ENCODE results near the gene ELL2.

DNA sequence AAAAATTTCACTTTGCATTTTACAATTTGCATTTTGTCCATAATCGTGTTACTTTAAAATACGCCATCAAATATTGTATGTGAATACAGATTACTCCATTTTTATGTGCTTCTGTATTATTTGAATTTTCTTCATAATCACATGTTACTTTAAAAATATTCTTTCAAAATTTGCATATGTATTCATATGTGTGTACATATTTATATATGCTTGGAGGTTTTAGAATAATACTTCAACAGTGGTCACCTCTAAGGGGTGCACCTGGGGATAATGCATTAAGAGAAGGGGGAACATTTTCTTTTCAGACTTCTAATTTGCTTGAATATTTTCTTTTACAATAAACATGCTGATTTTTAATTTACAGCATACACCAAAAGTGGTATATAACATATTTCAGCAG, 21.9 kb upstream of the ELL2 start:
- TF ChIP-seq, protein P1, sequence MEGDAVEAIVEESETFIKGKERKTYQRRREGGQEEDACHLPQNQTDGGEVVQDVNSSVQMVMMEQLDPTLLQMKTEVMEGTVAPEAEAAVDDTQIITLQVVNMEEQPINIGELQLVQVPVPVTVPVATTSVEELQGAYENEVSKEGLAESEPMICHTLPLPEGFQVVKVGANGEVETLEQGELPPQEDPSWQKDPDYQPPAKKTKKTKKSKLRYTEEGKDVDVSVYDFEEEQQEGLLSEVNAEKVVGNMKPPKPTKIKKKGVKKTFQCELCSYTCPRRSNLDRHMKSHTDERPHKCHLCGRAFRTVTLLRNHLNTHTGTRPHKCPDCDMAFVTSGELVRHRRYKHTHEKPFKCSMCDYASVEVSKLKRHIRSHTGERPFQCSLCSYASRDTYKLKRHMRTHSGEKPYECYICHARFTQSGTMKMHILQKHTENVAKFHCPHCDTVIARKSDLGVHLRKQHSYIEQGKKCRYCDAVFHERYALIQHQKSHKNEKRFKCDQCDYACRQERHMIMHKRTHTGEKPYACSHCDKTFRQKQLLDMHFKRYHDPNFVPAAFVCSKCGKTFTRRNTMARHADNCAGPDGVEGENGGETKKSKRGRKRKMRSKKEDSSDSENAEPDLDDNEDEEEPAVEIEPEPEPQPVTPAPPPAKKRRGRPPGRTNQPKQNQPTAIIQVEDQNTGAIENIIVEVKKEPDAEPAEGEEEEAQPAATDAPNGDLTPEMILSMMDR (IDR thresholded peaks at IDR 0.05): no peak
- no peak for TF ChIP-seq POLR2A (IDR thresholded peaks at IDR 0.05)
- no peak for TF ChIP-seq EP300 (IDR thresholded peaks at IDR 0.05)
